VCaP (cell line): ENCODE measurements around the gene RFC3.
A peak's percentile ranks its signal among the peaks of the same experiment; 100 is the strongest.
"Not testable (repeated sequence)": the region's sequence is repeated elsewhere in the genome, so short reads cannot be mapped to it uniquely, and the experiment has no call there.

Experiments used
- H3K27ac ChIP-seq: fragments of 450-650 bp; 2 replicates; pipeline ENCODE4 v1.5.1; 2017
- TF ChIP-seq, protein P1 (sequence below): fragments of 450-650 bp; conservative IDR thresholded peaks from 2 replicates; pipeline ENCODE4 v1.5.1; 2017; ENCODE audit warnings: mild to moderate bottlenecking, moderate library complexity

The RFC3 gene, protein sequence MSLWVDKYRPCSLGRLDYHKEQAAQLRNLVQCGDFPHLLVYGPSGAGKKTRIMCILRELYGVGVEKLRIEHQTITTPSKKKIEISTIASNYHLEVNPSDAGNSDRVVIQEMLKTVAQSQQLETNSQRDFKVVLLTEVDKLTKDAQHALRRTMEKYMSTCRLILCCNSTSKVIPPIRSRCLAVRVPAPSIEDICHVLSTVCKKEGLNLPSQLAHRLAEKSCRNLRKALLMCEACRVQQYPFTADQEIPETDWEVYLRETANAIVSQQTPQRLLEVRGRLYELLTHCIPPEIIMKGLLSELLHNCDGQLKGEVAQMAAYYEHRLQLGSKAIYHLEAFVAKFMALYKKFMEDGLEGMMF

DNA sequence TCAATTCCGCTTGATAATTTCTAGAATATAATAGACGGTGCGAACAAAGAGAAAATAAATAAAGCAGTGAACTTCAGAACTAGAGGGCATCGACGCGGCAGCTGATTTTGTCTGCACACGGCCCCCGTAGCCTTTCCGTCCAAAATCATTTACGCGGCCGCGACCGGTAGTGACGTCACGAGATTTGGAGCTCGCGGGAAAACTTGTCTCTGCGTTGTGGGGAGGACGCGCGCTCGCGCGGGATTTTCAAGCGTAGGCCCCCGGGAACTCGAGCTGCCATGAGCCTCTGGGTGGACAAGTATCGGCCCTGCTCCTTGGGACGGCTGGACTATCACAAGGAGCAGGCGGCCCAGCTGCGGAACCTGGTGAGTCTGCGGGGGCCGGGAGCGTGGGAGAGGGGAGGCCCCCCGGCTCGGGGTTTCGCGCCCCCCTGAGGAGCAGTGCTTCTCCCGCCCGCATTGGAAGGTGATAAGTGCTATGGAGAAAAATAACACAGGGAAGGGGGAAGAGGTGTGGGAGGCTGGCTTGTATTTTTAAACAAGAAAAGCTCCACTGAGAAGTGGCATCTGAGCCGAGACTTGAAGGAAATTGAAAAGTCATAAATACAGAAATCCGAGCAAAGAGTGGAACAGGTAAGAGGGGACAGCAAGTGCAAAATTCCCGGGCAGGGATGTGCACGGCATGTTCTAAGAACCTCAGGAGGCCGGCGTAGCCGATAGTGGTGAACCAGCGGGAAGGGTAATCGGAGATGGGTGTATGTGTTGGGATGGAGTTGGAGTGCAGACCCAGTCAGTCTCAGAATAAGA lies at the start of gene RFC3:
TSS of gene RFC3 (plus strand) at position 249 of the 806 bp plus-strand sequence. CDS start at position 279, 30 bp downstream.
- TF ChIP-seq, protein P1, sequence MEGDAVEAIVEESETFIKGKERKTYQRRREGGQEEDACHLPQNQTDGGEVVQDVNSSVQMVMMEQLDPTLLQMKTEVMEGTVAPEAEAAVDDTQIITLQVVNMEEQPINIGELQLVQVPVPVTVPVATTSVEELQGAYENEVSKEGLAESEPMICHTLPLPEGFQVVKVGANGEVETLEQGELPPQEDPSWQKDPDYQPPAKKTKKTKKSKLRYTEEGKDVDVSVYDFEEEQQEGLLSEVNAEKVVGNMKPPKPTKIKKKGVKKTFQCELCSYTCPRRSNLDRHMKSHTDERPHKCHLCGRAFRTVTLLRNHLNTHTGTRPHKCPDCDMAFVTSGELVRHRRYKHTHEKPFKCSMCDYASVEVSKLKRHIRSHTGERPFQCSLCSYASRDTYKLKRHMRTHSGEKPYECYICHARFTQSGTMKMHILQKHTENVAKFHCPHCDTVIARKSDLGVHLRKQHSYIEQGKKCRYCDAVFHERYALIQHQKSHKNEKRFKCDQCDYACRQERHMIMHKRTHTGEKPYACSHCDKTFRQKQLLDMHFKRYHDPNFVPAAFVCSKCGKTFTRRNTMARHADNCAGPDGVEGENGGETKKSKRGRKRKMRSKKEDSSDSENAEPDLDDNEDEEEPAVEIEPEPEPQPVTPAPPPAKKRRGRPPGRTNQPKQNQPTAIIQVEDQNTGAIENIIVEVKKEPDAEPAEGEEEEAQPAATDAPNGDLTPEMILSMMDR, result no peak
- peak within 1 kb of the TSS; percentile 81 for H3K27ac ChIP-seq

DNA sequence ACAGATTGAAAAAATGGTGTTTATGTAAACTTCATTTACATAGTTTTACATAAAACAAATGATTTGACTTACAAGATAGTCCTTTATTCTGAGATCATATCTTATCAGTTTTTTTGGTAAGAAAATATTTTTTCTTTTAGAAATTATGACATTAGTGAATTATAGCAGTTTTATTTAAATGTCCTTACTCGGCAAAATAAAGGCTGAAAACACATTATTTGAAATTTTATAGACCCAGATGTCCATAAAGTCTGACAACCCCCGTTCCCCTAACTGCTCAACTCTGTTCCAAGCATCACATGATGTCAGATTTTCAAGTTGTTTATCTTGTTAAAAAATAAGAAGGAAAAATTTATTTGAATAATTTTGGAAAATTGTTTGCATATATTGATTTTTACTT lies 46.7 kb upstream of the RFC3 start:
- H3K27ac ChIP-seq, result no peak overlapping the region
- TF ChIP-seq, protein P1, result no peak

DNA sequence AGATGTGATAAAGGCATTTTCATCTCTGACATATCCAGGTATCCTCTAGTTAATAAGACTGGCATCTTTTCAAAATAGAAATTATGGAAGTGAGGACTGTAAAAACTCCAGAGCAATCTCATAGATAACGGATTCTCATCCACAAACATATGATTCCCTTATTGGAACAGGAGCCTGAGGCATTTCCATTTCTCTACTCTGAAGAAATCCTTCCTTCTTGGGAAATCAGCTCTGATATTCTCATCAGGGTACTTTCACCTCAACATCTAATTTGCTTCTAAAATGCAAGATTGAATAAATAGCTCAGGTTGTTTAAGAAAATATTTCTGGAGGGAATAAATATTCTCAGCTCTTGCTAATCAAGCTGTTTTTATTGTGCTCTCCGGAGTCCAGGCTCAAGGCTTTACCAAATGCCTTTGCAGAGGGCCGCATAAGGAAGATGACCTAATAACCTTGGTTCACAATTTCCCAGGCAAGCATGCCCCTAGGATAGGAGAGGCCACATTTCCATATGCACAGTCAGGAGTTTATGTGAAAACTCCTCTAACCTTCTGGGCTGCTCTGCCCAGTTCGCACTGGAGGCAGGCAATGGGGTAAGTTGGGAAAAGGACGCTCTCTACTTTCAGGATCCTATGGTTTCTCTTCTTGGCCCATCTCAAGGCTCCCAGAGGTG lies 44.0 kb upstream of the RFC3 start:
- H3K27ac ChIP-seq, result no peak overlapping the region
- TF ChIP-seq, protein P1, result no peak

DNA sequence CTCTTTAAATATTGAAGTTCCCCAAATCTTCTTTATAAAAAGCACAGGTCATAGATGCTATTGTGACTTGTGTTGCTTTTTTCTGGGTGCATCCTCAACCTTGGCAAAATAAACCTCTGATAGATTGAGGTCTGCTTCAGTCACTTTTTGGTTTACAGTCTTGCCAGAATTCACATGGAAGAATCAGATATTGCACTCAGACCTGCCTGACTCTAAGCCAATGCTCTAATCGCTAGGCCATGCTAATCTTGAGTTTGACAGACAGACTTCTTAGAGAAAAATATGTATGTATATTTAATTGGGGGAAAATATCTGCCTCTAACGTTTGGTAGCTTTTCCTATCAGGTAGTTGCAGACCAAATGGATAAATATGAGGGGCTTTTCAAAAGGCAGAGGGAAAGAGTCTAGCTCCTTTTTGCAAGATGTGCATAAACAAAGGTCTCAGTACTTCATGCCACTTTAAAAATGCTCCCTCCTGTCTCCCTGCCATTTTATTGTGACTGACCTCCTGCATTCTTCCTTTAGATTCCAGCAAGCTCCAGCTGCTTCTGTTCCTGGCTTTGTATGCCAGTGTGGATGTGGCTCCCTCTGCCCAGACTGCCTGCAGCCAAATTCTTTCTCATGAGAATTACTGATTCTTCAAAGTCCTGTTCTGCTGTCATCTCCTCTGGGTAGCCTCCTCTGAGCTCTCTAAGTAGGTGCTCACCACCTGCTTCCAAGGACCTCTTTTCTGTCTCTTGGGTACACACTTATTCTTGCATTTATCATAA lies 42.4 kb upstream of the RFC3 start:
- H3K27ac ChIP-seq, result no peak overlapping the region
- TF ChIP-seq, protein P1, result no peak

DNA sequence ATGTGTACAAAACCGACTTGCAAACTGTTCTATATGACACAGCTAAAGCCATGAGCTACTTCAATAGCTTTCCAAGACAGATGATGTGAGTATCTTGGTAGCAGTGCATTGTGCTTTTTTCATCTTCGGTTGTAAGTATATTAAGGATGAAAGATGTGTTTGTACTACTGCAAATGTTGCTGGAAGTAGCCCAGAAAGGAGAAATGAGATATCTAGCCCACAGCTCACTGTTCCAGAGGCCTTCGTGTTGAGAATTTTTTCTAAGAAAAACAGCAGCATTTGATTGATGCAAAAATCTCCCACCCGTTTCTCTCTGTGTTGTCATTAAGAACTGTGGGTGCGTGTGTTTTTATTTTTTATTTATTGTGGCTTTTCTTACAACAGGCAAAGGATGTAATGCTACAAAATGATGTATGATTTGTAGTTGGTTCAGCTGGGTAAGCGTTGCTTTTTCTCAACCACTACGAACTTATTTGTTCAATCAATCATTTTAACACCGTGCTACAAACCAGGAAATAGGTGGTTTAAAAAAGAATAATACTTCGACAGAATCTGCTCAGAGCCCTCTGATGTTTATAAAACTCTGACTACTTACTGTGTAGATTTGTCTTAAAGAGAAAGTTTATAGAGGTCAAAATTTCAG lies 41.6 kb upstream of the RFC3 start:
- H3K27ac ChIP-seq, result no peak overlapping the region

DNA sequence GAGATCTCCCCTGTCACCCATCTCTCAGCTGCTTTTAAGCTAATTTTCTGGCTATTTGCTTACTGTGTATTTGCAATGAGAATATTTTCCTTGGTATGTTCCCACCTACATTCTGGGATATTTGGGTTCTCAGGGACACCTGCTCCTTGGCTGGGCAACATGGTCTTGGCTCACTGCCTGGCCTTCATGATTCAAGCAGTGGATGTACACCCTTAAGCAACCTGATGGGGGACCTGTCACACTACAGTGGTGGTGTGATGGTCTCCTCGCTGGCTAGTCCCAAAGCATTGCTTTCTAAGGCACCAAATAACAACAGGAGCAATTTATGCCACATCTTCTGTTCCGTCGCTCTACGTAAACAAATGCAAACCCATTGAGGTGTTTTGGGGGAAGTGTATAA lies 35.3 kb upstream of the RFC3 start:
- no peak overlapping the region for H3K27ac ChIP-seq
- TF ChIP-seq, protein P1, result no peak

More for the DNA sequence above, 41.6 kb upstream of the RFC3 start:
- TF ChIP-seq, protein P1, result no peak

DNA sequence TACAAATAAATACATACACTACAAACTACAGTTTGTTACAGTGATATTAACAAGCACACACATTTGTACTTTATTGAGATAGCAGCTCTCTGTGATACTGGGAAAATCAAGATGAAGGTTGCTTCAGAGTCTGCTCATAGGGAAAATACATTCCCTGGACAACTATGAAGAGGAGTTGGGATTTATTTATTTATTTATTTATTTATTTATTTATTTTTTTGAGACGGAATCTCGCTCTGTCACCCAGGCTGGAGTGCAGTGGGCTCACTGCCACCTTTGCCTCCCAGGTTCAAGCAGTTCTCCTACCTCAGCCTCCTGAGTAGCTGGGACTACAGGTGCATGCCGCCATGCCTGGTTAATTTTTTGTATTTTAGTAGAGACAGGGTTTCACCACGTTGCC lies 34.7 kb upstream of the RFC3 start:
- not testable (repeated sequence) for H3K27ac ChIP-seq
